Measurements from ENCODE around the gene GSG1L2. TPM values are rescaled to one million over a fixed set of nuclear protein-coding genes. Genes with fewer than 3 reads are reported as not detected.
A peak's percentile ranks its signal among the peaks of the same experiment; 100 is the strongest.
"Not testable (repeated sequence)": the region's sequence is repeated elsewhere in the genome, so short reads cannot be mapped to it uniquely, and the experiment has no call there.

GSG1L2 gene
- total RNA-seq, 1 donor from 2014 or later, result not detected

- Mint-ChIP-seq H3K9me3 (no peaks in the 10 kb centered on the region), H3K4me3 (no peak overlapping the region), H3K36me3 (ENCODE audit: low read depth) (no peaks in the 10 kb centered on the region), H3K27me3 (ENCODE audit: low read depth) (no peaks in the 10 kb centered on the region), H3K4me1 (no peaks in the 10 kb centered on the region), H3K27ac (ENCODE audit: unreplicated experiment) (no peak overlapping the region)
- no peak for TF ChIP-seq CTCF (conservative IDR thresholded peaks at IDR 0.05)
- no peak for DNase-seq (ENCODE audit: low read depth, low spot score)
These were observed 33.3 kb downstream of the GSG1L2 start for GRCh38 chr17:9788601-9789000.

DNA sequence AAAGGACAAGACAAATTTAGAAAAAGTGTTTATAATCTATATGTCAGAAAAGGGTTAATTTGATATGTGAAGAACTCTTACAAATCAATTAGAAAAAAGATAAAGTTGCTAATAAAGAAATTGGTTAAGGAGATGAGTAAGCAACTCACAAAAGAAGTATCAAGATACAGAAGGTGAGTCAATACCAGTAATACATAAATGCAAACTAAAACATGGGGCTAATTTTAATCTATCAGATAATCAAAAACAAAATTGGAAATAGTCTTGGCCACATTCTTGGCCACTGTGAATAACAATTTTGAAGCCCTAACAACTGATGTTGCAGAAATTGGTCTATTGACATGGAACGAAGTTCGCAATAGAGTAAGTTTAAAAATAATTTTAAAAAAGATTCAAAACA, 37.3 kb downstream of the GSG1L2 start:
- no peaks in the 10 kb centered on the region for H3K4me1 Mint-ChIP-seq
- DNase-seq (ENCODE audit: low read depth, low spot score), result no peak
- H3K36me3 Mint-ChIP-seq (ENCODE audit: low read depth), result no peaks in the 10 kb centered on the region
- H3K4me3 Mint-ChIP-seq, result no peak overlapping the region
- no peaks in the 10 kb centered on the region for H3K9me3 Mint-ChIP-seq
- no peak for TF ChIP-seq CTCF (conservative IDR thresholded peaks at IDR 0.05)
- H3K27me3 Mint-ChIP-seq (ENCODE audit: low read depth), result peaks cover 3% of the 10 kb centered on the region
- no peak overlapping the region for H3K27ac Mint-ChIP-seq (ENCODE audit: unreplicated experiment)

GRCh38 chr17:9783465-9783864, 38.4 kb downstream of the GSG1L2 start:
- H3K36me3 Mint-ChIP-seq (ENCODE audit: low read depth); H3K4me1 Mint-ChIP-seq; H3K9me3 Mint-ChIP-seq; DNase-seq (ENCODE audit: low read depth, low spot score); H3K27me3 Mint-ChIP-seq (ENCODE audit: low read depth); H3K27ac Mint-ChIP-seq (ENCODE audit: unreplicated experiment); H3K4me3 Mint-ChIP-seq: not testable (repeated sequence)

DNA sequence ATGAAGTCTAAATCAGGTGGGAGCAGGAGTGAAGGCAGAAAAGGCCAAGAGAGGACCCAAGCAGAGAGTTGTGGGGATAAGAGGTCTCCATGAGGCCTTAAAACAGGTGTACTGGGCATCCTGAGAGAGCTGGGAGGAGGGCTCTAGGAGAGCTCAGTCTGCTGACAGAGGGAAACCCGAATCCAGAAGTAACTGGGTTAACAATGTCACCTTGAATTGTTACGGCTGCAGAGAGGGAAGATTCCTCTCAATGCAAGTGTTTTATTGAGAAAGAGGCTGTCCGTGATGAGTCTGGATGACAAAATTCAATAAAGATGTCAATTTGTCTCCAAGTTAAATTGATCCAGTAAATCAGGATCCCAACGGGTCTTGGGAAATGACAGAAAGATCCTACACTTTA, 38.8 kb downstream of the GSG1L2 start:
- Mint-ChIP-seq H3K9me3 (no peaks in the 10 kb centered on the region), H3K27me3 (ENCODE audit: low read depth) (peaks cover 6% of the 10 kb centered on the region), H3K36me3 (ENCODE audit: low read depth) (no peaks in the 10 kb centered on the region), H3K4me1 (no peaks in the 10 kb centered on the region), H3K4me3 (no peak overlapping the region), H3K27ac (ENCODE audit: unreplicated experiment) (peak overlapping the region; percentile 22)
- no peak for DNase-seq (ENCODE audit: low read depth, low spot score)
- no peak for TF ChIP-seq CTCF (conservative IDR thresholded peaks at IDR 0.05)

GRCh38 chr17:9780552-9780951, 41.3 kb downstream of the GSG1L2 start:
- no peak overlapping the region for H3K4me3 Mint-ChIP-seq
- no peak for TF ChIP-seq CTCF (conservative IDR thresholded peaks at IDR 0.05)
- H3K36me3 Mint-ChIP-seq (ENCODE audit: low read depth), result no peaks in the 10 kb centered on the region
- no peak for DNase-seq (ENCODE audit: low read depth, low spot score)
- no peak overlapping the region for H3K27ac Mint-ChIP-seq (ENCODE audit: unreplicated experiment)
- H3K27me3 Mint-ChIP-seq (ENCODE audit: low read depth), result peaks cover 16% of the 10 kb centered on the region
- H3K4me1 Mint-ChIP-seq, result no peaks in the 10 kb centered on the region
- peaks cover 3% of the 10 kb centered on the region for H3K9me3 Mint-ChIP-seq

GRCh38 chr17:9776911-9777310, 45.0 kb downstream of the GSG1L2 start:
- H3K27me3 Mint-ChIP-seq (ENCODE audit: low read depth), result peaks cover 16% of the 10 kb centered on the region
- no peaks in the 10 kb centered on the region for H3K4me1 Mint-ChIP-seq
- H3K4me3 Mint-ChIP-seq, result no peak overlapping the region
- no peak for TF ChIP-seq CTCF (conservative IDR thresholded peaks at IDR 0.05)
- no peaks in the 10 kb centered on the region for H3K36me3 Mint-ChIP-seq (ENCODE audit: low read depth)
- peaks cover 3% of the 10 kb centered on the region for H3K9me3 Mint-ChIP-seq
- no peak overlapping the region for H3K27ac Mint-ChIP-seq (ENCODE audit: unreplicated experiment)
- DNase-seq (ENCODE audit: low read depth, low spot score), result no peak

All from neural crest cell (in vitro differentiated cells).